Natural killer cell (primary cell): Measurements from ENCODE around the gene ZC3H6. TPM values are rescaled to one million over a fixed set of nuclear protein-coding genes. Genes with fewer than 3 reads are reported as not detected.

Source experiments
- ATAC-seq, 3 donors: fragments of 150-1000 bp in 2 of 3; fragments of 200-7000 bp in 1 of 3; cut with Tn5 transposase; 1 replicate in 1 of 3; 2 replicates in 2 of 3; pipeline ENCODE4 v1.10.0; 2021; ENCODE audit warnings: mild to moderate bottlenecking in 2 of 3, moderate library complexity in 2 of 3
- DNase-seq, 2 donors: peaks; one replicate each; pipeline versions ENCODE4 v3.0.0 to v3.0.0-alpha.2; 2013 to 2021; ENCODE audit warnings: mixed read lengths in 1 of 2
- H3K27ac ChIP-seq: one replicate; pipeline ENCODE4 v1.5.1; 2013; ENCODE audit warnings: mild to moderate bottlenecking, low read length
- H3K27me3 ChIP-seq: one replicate; pipeline ENCODE4 v1.6.1; 2013; ENCODE audit warnings: low read length; ENCODE audit not compliant: control insufficient read depth, insufficient read depth
- H3K36me3 ChIP-seq: one replicate; pipeline ENCODE4 v1.6.1; 2013; ENCODE audit warnings: low read length; ENCODE audit not compliant: control insufficient read depth, insufficient read depth
- H3K4me1 ChIP-seq: one replicate; pipeline ENCODE4 v1.6.1; 2013; ENCODE audit warnings: low read length; ENCODE audit not compliant: control insufficient read depth, insufficient read depth
- H3K4me3 ChIP-seq: one replicate; pipeline ENCODE4 v1.5.1; 2013; ENCODE audit warnings: low read length
- H3K9me3 ChIP-seq: one replicate; pipeline ENCODE4 v1.6.1; 2013; ENCODE audit warnings: low read length; ENCODE audit not compliant: control insufficient read depth, insufficient read depth
- H3K27ac Mint-ChIP-seq, 2 donors: one replicate each; pipeline ENCODE4 v1.8.0; 2022; ENCODE audit warnings: mild to moderate bottlenecking in 2 of 2, mixed read lengths in 2 of 2, moderate library complexity in 1 of 2
- H3K27me3 Mint-ChIP-seq, 2 donors: one replicate each; pipeline ENCODE4 v1.8.0; 2022; ENCODE audit warnings: low read depth in 2 of 2, mixed read lengths in 2 of 2
- H3K36me3 Mint-ChIP-seq: one replicate; pipeline ENCODE4 v1.8.0; 2022; ENCODE audit warnings: mixed read lengths
- H3K4me1 Mint-ChIP-seq, 2 donors: one replicate each; pipeline ENCODE4 v1.8.0; 2022; ENCODE audit warnings: mixed read lengths in 2 of 2
- H3K4me3 Mint-ChIP-seq: one replicate; pipeline ENCODE4 v1.8.0; 2022; ENCODE audit warnings: mild to moderate bottlenecking, moderate library complexity, mixed read lengths
- H3K9me3 Mint-ChIP-seq, 2 donors: one replicate each; pipeline ENCODE4 v1.8.0; 2022; ENCODE audit warnings: mixed read lengths in 2 of 2
- CTCF ChIP-seq: fragments of 200-600 bp; IDR thresholded peaks from one replicate; pipeline ENCODE4 v1.8.0; 2022; ENCODE audit warnings: antibody characterized with exemption
- WGBS: methylation state at CpG from one replicate; pipeline ENCODE4 v1.1.7; 2013; ENCODE audit warnings: missing lambda C conversion rate; ENCODE audit not compliant: insufficient coverage; 5-methylcytosine and 5-hydroxymethylcytosine counted together
- intact Hi-C: fragments of 100-400 bp; cut with micrococcal nuclease; formaldehyde crosslinking; loops from one replicate; pipeline ENCODE4 v1.14.2; 2022
- total RNA-seq, 4 donors: library from RNA; stranded (reverse); fragments of 120-200 nt in 1 of 4; gene quantifications; one replicate each; pipeline versions ENCODE4 v1.2.3 to v1.2.4, GENCODE V29; 2013 to 2022

The ZC3H6 gene, protein sequence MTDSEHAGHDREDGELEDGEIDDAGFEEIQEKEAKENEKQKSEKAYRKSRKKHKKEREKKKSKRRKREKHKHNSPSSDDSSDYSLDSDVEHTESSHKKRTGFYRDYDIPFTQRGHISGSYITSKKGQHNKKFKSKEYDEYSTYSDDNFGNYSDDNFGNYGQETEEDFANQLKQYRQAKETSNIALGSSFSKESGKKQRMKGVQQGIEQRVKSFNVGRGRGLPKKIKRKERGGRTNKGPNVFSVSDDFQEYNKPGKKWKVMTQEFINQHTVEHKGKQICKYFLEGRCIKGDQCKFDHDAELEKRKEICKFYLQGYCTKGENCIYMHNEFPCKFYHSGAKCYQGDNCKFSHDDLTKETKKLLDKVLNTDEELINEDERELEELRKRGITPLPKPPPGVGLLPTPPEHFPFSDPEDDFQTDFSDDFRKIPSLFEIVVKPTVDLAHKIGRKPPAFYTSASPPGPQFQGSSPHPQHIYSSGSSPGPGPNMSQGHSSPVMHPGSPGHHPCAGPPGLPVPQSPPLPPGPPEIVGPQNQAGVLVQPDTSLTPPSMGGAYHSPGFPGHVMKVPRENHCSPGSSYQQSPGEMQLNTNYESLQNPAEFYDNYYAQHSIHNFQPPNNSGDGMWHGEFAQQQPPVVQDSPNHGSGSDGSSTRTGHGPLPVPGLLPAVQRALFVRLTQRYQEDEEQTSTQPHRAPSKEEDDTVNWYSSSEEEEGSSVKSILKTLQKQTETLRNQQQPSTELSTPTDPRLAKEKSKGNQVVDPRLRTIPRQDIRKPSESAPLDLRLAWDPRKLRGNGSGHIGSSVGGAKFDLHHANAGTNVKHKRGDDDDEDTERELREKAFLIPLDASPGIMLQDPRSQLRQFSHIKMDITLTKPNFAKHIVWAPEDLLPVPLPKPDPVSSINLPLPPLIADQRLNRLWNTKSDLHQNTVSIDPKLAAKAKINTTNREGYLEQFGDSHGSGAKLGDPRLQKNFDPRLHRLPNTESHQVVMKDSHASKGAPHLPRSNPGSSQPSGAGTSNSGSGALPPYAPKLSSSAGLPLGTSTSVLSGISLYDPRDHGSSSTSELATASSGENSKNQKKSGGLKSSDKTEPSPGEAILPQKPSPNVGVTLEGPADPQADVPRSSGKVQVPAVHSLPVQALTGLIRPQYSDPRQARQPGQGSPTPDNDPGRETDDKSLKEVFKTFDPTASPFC
- 10 to 100 TPM; 13.1 to 17.3 (median 15.3) TPM for total RNA-seq
- total RNA-seq (2013), result 22.4 TPM

GRCh38 chr2:112275311-112275886 lies at the start of gene ZC3H6:
TSS of gene ZC3H6 (plus strand) at chr2:112275597. CDS start at chr2:112275995, 398 bp downstream.
- Mint-ChIP-seq H3K36me3 (no peaks in the 10 kb centered on the region), H3K27me3 (no peaks in the 10 kb centered on the region), H3K9me3 (no peaks in the 10 kb centered on the region), H3K4me1 (no peaks in the 10 kb centered on the region), H3K27ac (peak within 1 kb of the TSS; percentile 96 to 97), H3K4me3 (peak within 1 kb of the TSS; percentile 93)
- TF ChIP-seq CTCF, result peak; percentile 7
- ATAC-seq, result peak; percentile 91 to 99 (median 92)
- Histone ChIP-seq H3K4me1 (no peaks in the 10 kb centered on the region), H3K27ac (peak within 1 kb of the TSS; percentile 99), H3K9me3 (no peaks in the 10 kb centered on the region), H3K27me3 (no peaks in the 10 kb centered on the region), H3K36me3 (no peaks in the 10 kb centered on the region), H3K4me3 (peak within 1 kb of the TSS; percentile 91)
- DNase-seq, result peak; percentile 99 to 100
- intact Hi-C loops, result loop anchor here (1.0 kb wide), 1 partner anchor 21 kb away; no protein-coding TSS in a partner anchor
- WGBS, result under 1% methylated on average over 60 of the region's 60 CpGs

- Mint-ChIP-seq H3K36me3 (peaks cover 5% of the 10 kb centered on the region), H3K27ac (no peak overlapping the region), H3K4me3 (no peak overlapping the region)
Observed at GRCh38 chr2:112229348-112229747, 46.0 kb upstream of the ZC3H6 start.

GRCh38 chr2:112230371-112230770 lies 45.0 kb upstream of the ZC3H6 start:
- no peaks in the 10 kb centered on the region for H3K4me1 Mint-ChIP-seq
- no peak overlapping the region for H3K27ac Mint-ChIP-seq
- DNase-seq (no peak), ATAC-seq (no peak)
- H3K27me3 ChIP-seq, result no peaks in the 10 kb centered on the region
- H3K4me3 Mint-ChIP-seq, result no peak overlapping the region
- H3K9me3 Mint-ChIP-seq, result no peaks in the 10 kb centered on the region
- H3K9me3 ChIP-seq, result no peaks in the 10 kb centered on the region
- no peaks in the 10 kb centered on the region for H3K4me1 ChIP-seq
- H3K4me3 ChIP-seq, result no peak overlapping the region
- peaks cover 16% of the 10 kb centered on the region for H3K36me3 ChIP-seq
- intact Hi-C loops, result no loop called here
- H3K27ac ChIP-seq, result no peak overlapping the region
- H3K36me3 Mint-ChIP-seq, result no peaks in the 10 kb centered on the region
- no peaks in the 10 kb centered on the region for H3K27me3 Mint-ChIP-seq
- no peak for TF ChIP-seq CTCF
- no CpG with 5 or more reads among the region's 3 CpGs for WGBS

More at GRCh38 chr2:112229348-112229747, 46.0 kb upstream of the ZC3H6 start:
- no peak for DNase-seq
- no peak overlapping the region for H3K4me3 ChIP-seq
- ATAC-seq, result no peak
- H3K27me3 ChIP-seq, result no peaks in the 10 kb centered on the region
- Mint-ChIP-seq H3K4me1 (no peaks in the 10 kb centered on the region), H3K9me3 (no peaks in the 10 kb centered on the region), H3K27me3 (no peaks in the 10 kb centered on the region)
- H3K36me3 ChIP-seq, result peaks cover 22% of the 10 kb centered on the region
- TF ChIP-seq CTCF, result no peak
- no peaks in the 10 kb centered on the region for H3K9me3 ChIP-seq
- no peaks in the 10 kb centered on the region for H3K4me1 ChIP-seq
- intact Hi-C loops, result no loop called here
- no peak overlapping the region for H3K27ac ChIP-seq
